H1 (cell line): ENCODE measurements around the gene RASA4.
"Not testable (repeated sequence)": the region's sequence is repeated elsewhere in the genome, so short reads cannot be mapped to it uniquely, and the experiment has no call there.

Source experiments
- BCL11A ChIP-seq, 2 experiments: IDR thresholded peaks; one replicate each; pipeline ENCODE4 v1.6.1; 2011; ENCODE audit warnings: low read depth in 2 of 2, low read length in 2 of 2, mild to moderate bottlenecking in 2 of 2
- CHD2 ChIP-seq: IDR thresholded peaks from 2 replicates; pipeline ENCODE4 v1.6.1; 2012; ENCODE audit warnings: low read length, improper control_type of control experiment
- CTCF ChIP-seq, 3 experiments: IDR thresholded peaks; 1 replicate in 2 of 3; 2 replicates in 1 of 3; pipeline versions ENCODE4 v1.5.1 to v1.6.1; 2011; ENCODE audit warnings: low read length in 3 of 3, mild to moderate bottlenecking in 3 of 3, inconsistent platforms in 2 of 3, low read depth in 1 of 3, moderate library complexity in 1 of 3; ENCODE audit not compliant: insufficient read depth in 1 of 3; ENCODE audit errors: control extremely low read depth in 1 of 3
- EP300 ChIP-seq, 2 experiments: IDR thresholded peaks; 1 replicate in 1 of 2; 2 replicates in 1 of 2; pipeline ENCODE4 v1.6.1; 2011 to 2012; ENCODE audit warnings: low read depth in 2 of 2, low read length in 2 of 2, mild to moderate bottlenecking in 2 of 2, borderline replicate concordance in 1 of 2, inconsistent platforms in 1 of 2, moderate library complexity in 1 of 2
- EZH2 ChIP-seq: fragments of 200-600 bp; sonication (generic); IDR thresholded peaks from 2 replicates; pipeline ENCODE4 v1.7.1; 2012; ENCODE audit warnings: low read depth, mild to moderate bottlenecking, moderate library complexity, low read length, inconsistent platforms; ENCODE audit not compliant: severe bottlenecking
- GTF2F1 ChIP-seq: IDR thresholded peaks from 2 replicates; pipeline ENCODE4 v1.6.1; 2012; ENCODE audit warnings: low read depth, low read length, improper control_type of control experiment, borderline replicate concordance
- KDM1A ChIP-seq: fragments of 200-600, 300-600 bp; sonication (generic); IDR thresholded peaks from 2 replicates; pipeline ENCODE4 v1.7.1; 2016; ENCODE audit warnings: mild to moderate bottlenecking, low read length, borderline replicate concordance
- POLR2AphosphoS5 ChIP-seq: IDR thresholded peaks from 2 replicates; pipeline ENCODE4 v1.6.1; 2011; ENCODE audit warnings: low read depth, low read length
- RAD21 ChIP-seq, 2 experiments: IDR thresholded peaks in 1 of 2; conservative IDR thresholded peaks in 1 of 2; 2 replicates each; pipeline ENCODE4 v1.6.1; 2011; ENCODE audit warnings: low read depth in 2 of 2, low read length in 2 of 2, improper control_type of control experiment in 1 of 2, inconsistent platforms in 1 of 2, mild to moderate bottlenecking in 1 of 2, moderate library complexity in 1 of 2
- SIN3A ChIP-seq, 2 experiments: IDR thresholded peaks in 1 of 2; conservative IDR thresholded peaks in 1 of 2; 2 replicates each; pipeline ENCODE4 v1.6.1; 2011 to 2012; ENCODE audit warnings: low read length in 2 of 2, improper control_type of control experiment in 1 of 2, low read depth in 1 of 2, mild to moderate bottlenecking in 1 of 2
- TEAD4 ChIP-seq: IDR thresholded peaks from 2 replicates; pipeline ENCODE4 v1.6.1; 2012; ENCODE audit warnings: low read depth, low read length, inconsistent platforms, mixed read lengths
- TF ChIP-seq, protein P1 (sequence below): IDR thresholded peaks from 2 replicates; pipeline ENCODE4 v1.6.1; 2011; ENCODE audit warnings: low read depth, mild to moderate bottlenecking, low read length; ENCODE audit not compliant: insufficient read depth
- TF ChIP-seq, protein P2 (sequence below): IDR thresholded peaks from 2 replicates; pipeline ENCODE4 v1.6.1; 2012; ENCODE audit warnings: inconsistent platforms

DNA sequence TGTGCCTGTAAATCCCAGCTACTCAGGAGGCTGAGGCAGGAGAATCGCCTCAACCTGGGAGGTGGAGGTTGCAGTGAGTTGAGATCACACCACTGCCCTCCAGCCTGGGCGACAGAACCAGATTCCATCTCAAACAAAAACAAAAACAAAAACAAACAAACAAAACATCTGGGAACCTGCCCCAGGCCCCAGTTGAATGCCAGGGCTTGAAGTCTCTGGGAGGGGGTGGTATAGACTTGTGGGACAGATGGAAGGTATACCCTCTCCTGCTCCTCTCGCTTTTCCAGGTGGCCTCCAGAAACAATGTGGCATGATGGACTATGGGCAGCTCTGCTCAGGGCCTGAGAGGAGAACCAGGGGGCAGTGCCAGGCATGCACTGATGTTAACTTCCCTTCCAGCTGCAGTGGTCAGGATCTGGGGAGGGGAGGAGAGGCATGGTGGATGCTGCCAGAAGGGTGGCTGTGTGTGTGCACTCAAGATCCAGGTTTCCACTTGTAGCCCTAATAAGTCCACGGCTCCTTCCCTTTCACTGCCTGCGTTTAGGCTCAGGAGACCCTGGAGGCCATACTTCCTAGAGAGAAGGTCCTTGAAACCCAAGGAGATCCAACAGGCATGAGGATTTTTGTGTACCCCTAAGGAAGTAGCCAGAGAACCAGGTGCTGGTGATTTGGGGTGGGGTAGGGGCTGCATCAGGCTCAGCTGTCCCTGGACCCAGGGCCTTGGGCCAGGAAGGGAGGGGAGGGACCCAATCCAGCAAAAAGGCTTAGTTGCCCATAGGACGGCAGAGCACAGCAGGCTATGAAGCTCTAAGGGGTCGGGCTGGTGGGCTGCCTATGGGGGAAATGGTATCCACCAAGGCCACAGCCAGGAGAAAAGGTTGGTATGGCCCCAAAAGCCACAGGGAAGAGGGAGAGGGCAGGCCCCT, 39.0 kb downstream of the RASA4 start:
- TF ChIP-seq CTCF (IDR thresholded peaks at IDR 0.05; ENCODE audit: control extremely low read depth in 1 of 3, insufficient read depth in 1 of 3, low read depth in 1 of 3, low read length in 3 of 3); EZH2; EP300 (IDR thresholded peaks at IDR 0.05; ENCODE audit: borderline replicate concordance in 1 of 2, low read depth in 2 of 2, low read length in 2 of 2); KDM1A; POLR2AphosphoS5; RAD21 (IDR thresholded peaks at IDR 0.05 in 1 of 2, conservative IDR thresholded peaks at IDR 0.05 in 1 of 2; ENCODE audit: low read depth in 2 of 2, low read length in 2 of 2); TEAD4; CHD2; BCL11A (IDR thresholded peaks at IDR 0.05; ENCODE audit: low read depth in 2 of 2, low read length in 2 of 2); GTF2F1; SIN3A (conservative IDR thresholded peaks at IDR 0.05 in 1 of 2, IDR thresholded peaks at IDR 0.05 in 1 of 2; ENCODE audit: low read depth in 1 of 2, low read length in 2 of 2): not testable (repeated sequence)
- TF ChIP-seq, protein P1, sequence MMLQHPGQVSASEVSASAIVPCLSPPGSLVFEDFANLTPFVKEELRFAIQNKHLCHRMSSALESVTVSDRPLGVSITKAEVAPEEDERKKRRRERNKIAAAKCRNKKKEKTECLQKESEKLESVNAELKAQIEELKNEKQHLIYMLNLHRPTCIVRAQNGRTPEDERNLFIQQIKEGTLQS, result not testable (repeated sequence)
- TF ChIP-seq, protein P2, sequence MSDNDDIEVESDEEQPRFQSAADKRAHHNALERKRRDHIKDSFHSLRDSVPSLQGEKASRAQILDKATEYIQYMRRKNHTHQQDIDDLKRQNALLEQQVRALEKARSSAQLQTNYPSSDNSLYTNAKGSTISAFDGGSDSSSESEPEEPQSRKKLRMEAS, result not testable (repeated sequence)
